ENCODE results near the gene SCG2.

Gene SCG2

DNA sequence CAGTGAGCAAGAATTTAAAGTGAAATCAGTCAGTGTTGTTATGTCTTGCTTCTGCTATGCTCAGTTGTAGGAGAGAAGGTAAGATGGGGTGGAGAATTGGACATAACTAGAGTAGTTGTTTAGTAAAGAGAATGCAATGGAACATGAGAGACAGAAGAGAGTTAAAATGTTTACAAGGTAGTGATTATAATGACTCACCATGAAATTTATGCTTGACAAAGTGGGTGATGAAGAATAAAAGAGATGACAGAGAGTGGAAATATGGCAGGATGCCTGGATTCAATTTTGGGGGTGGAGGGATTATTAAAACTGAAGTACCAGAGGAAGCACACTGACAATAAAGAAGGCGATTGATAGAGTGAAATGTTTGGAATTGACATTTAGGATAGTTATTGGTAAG, 10.6 kb downstream of the SCG2 start:
- TF ChIP-seq, protein P1, sequence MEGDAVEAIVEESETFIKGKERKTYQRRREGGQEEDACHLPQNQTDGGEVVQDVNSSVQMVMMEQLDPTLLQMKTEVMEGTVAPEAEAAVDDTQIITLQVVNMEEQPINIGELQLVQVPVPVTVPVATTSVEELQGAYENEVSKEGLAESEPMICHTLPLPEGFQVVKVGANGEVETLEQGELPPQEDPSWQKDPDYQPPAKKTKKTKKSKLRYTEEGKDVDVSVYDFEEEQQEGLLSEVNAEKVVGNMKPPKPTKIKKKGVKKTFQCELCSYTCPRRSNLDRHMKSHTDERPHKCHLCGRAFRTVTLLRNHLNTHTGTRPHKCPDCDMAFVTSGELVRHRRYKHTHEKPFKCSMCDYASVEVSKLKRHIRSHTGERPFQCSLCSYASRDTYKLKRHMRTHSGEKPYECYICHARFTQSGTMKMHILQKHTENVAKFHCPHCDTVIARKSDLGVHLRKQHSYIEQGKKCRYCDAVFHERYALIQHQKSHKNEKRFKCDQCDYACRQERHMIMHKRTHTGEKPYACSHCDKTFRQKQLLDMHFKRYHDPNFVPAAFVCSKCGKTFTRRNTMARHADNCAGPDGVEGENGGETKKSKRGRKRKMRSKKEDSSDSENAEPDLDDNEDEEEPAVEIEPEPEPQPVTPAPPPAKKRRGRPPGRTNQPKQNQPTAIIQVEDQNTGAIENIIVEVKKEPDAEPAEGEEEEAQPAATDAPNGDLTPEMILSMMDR (IDR thresholded peaks at IDR 0.05; ENCODE audit: low read depth, low read length): no peak
- no peak for DNase-seq (ENCODE audit: extremely low read depth, low read depth)

DNA sequence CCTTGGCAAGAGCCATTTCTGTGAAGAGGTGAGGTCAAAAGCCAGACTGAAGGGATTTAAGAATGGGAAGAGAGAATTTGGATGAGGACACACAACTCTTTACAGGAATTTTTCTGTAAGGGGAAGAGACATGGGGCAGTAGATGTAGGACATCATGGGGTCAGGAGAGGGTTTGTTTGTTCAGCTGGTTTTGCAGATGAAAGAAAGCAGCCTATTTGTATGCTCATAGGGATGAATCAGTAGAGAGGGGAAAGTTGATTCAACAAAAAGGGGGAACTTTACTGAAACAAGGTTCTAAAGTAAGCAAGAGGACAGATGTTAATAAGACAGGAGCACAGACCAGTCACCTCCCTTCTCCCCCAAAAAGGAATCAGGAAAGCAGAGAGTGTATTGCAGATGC, 11.2 kb downstream of the SCG2 start:
- no peak for DNase-seq (ENCODE audit: extremely low read depth, low read depth)

DNA sequence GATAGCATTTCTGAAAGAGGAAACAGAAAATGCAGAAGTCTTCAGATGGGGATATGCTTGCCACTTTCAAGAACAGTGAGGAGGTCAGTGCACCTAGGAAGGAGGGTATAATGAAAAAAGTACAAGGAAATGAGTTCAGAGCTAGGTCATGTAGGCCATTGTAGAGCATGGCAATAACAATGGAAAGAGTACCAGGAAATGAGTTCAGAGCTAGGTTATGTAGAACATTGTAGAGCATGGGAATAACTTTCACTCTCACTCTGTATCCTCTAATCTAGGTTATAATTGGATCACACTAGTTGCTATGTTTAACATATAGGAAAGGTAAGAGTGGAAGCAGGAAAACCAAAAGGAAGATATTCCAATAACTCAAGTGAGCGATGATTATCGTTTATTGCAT, 12.3 kb downstream of the SCG2 start:
- no peak for DNase-seq (ENCODE audit: extremely low read depth, low read depth)
- TF ChIP-seq, protein P1 (IDR thresholded peaks at IDR 0.05; ENCODE audit: low read depth, low read length): no peak

More for the DNA sequence above, 11.2 kb downstream of the SCG2 start:
- TF ChIP-seq, protein P1 (IDR thresholded peaks at IDR 0.05; ENCODE audit: low read depth, low read length): no peak

DNA sequence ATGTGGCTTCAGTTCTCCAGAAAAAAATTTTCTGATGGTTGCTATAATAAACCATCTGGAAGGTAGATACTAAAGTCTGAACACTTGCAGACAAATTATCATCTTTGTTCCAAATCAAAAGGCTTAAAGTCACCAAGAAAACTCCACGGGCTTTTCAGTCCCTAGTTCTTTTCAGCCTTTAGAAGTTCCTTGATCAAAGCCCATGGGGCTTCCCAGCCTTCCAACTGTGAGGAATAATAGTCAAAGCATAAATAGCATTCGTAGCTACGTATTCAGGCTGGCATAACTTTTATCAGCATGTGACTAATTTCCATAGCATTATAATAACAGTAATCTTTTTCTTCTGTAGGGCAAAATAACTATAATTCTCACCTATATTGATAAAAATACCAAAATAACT, 13.9 kb downstream of the SCG2 start:
- TF ChIP-seq, protein P1 (IDR thresholded peaks at IDR 0.05; ENCODE audit: low read depth, low read length): no peak
- DNase-seq (ENCODE audit: extremely low read depth, low read depth): no peak

- no peak for DNase-seq (ENCODE audit: extremely low read depth, low read depth)
- TF ChIP-seq, protein P1 (IDR thresholded peaks at IDR 0.05; ENCODE audit: low read depth, low read length): no peak
Measured at GRCh38 chr2:223587301-223587700, 14.9 kb downstream of the SCG2 start.

DNA sequence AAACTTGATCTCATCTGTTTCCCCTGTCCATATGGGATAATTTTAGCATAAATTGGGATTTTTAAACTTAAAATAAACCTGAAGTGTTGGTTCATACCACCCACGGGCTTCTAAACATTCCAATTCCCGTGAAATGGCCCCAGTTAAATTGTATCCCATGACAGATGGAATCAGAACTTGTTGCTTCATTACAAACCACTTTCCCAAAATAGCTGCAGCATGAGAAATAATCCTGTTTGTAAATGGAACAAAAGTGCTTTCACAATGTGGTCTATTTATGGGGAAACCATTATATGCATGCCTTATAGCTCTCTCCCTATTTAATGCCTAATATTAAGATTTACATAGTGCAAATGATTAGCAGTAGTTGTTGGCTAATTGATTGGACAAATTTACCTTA, 15.9 kb downstream of the SCG2 start:
- no peak for DNase-seq (ENCODE audit: extremely low read depth, low read depth)
- TF ChIP-seq, protein P1 (IDR thresholded peaks at IDR 0.05; ENCODE audit: low read depth, low read length): no peak

- TF ChIP-seq, protein P1 (IDR thresholded peaks at IDR 0.05; ENCODE audit: low read depth, low read length): no peak
- no peak for DNase-seq (ENCODE audit: extremely low read depth, low read depth)
Measured at GRCh38 chr2:223585666-223586065, 16.5 kb downstream of the SCG2 start.
